ENCODE results near the gene SCFD2.
A peak's percentile ranks its signal among the peaks of the same experiment; 100 is the strongest.

The SCFD2 gene

DNA sequence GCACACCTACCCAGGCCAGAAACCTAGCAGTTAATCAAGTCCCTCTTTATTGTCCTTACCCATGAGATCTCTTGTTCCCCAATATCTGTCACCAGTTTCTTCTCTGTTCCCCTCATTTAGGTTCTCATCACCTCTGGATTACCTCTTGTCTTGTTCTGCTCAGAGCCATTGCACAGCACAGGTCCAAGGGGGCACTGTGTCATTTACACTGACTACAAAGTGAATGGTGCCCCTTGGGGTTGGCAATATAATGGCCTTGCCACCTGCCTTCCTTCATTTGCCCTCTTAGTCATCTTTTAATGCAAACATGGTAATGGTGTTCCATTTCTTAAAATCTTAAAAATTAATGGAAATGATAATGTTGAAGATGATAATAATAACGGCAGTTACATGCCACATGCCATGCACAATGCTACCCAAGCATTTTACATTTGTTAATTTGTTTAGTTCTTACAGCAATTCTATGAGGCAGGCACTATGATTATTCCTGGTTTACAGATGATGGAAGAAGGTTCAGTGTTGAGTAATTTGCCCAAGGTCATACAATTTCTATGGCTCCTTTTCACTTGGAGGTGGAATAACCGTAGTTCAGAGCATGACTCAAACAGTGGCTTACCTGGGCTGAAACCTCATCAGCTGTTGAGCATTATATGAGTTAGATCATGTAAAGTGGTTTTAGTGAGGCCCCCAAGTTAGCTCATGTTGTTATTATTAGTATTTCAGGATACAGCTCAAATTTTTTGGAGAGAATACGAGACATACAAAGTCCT is 385.9 kb downstream of the SCFD2 start:
- DNase-seq: no peak

DNA sequence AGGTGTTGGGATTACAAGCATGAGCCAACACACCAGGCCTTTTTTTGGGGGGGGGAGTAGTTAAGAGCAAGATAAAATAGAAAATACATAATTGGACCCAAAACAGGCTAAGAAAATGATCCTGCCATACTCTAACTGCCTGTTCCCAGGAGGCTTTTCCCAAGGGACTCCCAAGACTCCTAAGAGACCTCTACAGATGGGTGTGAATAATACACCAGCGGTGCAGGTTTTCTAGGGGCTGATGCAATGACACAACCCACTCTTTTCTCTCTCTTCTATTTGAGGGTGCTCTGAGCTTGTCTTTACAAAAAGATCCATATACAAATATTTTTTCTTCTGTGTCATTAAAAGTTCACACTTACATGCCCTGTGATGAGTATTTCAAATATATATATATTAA is 386.8 kb downstream of the SCFD2 start:
- DNase-seq: no peak

DNA sequence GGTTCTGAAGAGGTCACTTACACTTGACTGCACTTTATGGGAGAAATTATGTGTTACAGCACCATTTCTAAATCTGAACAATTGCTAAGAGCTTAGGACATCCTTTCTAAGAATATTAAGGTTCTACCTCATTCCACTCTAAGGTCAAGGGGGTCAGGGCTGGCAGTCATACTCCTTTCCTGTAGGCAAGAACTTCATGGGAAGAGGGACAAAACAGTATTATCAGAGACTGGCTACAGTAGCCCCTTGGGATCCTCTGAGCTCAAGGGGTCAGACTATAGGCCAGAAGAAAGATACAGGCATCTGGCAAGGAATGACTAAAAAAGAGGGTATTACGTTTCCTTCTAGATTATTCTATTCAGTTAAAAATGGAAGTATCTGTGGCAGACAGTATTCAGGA is 388.6 kb downstream of the SCFD2 start:
- no peak for DNase-seq

DNA sequence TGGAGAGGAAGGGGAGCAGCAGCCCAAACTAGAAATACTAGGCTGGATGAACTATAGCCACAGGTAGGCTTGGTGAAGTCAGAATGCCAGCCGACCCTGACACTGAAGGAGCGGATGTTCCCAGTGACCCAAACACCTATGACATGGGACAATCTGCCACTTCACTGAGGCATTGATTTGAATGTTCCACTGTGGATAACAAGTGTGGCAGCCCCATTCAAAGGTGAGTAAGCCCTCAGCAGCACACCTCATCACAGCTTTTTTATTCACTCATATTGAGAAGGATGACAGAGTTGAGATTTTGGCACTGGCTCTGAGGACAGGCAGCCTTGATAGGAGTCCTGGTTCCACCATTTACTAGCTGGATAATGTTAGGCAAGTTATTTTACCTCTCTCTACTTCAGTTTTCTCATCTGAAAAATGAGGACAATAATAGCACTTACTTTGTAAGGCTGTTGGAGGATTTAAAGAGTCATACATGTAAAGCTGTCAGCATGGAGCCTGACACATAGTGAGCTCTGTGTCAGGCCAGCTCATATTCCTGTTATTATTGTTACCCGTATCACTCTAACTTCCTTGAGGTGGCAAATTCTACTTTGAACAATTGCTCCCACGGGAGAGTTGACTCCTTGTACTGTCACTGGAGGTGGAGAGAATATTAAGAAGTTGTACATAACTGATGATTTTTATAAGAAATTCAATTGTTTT is 389.2 kb downstream of the SCFD2 start:
- DNase-seq: no peak

DNA sequence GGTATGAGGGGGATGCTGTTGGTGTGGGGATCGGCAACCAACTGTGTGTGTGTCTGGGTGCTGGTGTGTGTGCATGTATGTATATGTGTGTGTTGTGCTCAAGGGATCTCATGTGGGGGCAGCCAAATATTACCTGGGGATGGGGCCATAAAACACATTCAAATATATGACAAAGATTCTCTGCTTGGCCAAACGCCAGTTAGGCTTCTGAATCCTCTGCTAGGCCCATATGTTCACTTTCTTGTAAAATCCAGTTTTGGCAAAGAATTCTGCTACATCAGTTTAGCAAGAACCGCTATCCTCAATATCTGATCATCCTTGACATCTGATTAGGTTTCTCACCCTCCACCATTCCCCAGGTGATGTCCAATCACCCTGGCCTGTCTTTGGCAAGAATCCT is 397.2 kb downstream of the SCFD2 start:
- no peak for DNase-seq

DNA sequence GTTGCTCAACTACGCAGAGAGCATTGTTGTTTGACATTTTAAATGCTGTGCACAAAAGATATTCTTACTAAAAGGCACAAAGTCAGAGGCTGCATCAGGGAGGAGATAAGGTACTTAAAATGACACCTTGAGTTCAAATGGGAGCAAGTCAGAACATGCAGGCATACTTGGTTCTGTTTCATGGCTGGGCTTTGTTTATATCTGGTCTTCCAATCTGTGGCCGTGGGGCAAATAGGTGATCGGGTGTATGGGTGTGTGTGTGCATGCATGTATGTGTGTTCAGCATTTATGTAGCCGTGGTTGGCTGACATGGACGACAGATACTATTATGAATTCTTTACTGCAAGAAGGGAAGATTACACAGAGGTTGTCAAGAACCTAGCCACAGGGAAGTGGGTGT is 397.6 kb downstream of the SCFD2 start:
- DNase-seq: no peak

DNA sequence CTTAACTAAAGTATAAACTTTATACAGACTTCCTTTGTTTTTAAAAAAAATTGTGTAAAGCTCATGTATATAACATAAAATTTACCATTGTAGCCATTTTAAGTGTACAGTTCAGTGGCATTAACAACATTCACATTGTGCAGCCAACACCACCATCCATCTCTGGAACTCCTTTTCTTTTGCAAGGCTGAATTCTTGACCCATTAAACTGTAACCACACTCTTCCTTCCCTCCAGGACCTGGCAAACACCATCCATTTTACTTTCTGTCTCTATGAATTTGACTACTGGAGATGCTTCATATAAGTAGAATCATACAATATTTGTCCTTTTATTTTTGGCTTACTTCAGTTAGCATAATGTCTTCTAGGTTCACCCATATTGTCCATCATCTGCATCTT is 399.1 kb downstream of the SCFD2 start:
- DNase-seq: no peak

DNA sequence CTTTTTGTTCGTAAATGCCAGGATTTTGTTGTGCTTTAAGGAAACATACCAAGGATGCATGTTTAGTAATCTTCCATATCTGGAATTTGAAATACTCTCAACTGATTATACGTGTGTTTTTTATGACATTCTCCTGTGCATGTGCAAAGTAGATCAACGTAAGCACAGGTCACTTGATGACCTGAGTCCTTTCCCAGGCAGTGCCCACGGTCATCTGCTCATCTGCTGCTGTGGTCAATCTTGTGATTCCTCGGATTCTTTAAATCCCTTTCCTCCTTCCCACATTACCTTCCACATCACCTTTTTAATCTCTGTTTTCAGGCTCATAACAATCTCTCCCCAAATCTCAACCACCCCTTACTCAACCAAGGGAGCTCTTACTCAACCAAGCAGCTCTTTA is 399.7 kb downstream of the SCFD2 start:
- no peak for DNase-seq

DNA sequence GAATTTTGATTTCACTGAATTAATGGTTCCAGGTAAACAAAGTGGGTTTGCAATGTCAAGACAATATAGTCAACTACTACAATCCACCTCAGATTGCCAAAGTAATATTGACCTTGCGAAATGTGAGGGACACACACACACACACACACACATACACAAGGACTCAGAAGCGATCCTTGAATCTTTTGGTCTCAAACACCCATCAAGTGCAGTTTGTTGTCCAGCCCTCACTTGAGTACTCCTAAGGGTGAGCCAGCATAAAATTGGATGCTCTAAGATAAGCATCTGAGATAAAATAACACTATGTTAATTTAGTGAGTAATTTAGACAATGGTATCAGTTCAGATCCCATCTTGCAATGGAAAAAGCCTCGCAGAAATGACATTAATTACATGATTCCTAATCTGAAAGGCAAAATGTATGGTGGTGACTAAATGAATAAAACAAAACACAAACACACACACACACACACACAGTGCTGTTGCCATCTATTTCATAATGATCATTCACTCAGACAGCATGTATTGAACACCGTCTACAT is 401.2 kb downstream of the SCFD2 start:
- no peak for DNase-seq

DNA sequence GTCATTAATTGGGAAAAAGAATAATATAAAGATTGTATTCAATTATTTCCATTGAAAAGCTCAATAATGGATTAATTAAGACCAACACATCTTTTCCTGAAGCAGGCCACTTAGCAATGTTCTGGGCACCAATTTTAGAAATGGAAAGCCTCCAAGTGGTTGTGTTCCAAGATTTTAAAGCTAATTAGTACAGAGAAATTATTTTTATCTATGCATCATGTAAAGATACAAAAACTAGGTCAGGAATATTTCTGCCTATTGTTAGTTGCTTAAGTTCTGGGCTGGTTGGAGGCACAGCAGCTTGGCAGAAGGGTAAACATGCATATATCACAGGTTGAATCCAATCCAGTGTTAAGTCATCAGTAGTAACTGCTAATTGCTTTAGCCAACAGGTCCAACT is 401.9 kb downstream of the SCFD2 start:
- DNase-seq: no peak

DNA sequence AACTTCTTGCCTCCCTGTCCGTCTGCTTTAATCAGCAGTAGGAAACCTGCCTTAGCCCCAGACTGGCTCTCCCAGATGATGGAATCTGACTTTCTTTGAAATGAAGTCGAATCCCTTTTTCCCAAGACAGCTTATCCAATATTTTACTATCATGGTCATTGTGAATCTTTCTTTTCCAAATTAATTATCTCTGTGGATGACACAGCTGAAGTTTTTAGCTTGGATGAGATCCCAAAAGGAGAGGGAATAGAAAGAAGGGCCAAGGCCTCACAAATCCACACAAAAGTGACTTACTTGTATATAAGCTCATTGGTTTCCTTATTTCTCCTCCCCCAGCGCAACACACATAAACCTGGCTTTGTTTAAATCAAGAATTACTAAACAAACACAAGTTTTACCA is 403.1 kb downstream of the SCFD2 start:
- no peak for DNase-seq

DNA sequence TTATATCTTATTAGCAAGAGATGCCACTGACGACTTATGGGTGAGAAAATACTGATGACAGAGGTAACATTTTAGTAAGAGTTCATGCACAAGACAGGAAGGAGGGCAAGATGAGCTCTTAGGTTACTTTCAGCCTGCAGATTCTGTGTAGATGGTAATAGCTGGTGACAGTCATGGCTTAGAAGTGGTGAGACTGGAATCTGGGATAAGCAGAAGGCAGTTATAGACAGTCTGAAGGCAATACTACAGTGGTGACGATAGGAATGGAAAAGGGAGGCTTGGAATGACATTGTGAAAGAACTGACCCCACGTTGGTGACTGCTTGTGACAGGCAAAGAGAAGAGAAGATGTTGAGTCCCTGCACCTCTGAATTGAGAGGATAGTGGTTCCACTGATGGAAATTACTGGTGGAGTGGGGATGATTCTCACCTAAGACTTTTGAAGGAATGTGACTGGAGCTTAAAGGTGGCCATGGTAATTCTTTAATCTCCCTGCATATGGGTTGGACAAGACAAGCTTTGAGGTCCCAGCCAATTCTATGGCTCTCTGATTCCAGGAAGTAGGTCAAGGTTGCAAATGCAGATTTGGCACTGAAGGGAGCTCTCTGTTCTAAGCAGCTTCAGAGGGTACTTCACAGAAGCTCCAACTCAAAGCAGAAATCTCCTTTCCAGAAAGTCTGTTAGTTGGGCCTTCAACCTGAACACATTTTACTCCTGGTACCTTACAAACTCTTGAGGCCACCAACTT is 404.0 kb downstream of the SCFD2 start:
- no peak for DNase-seq

DNA sequence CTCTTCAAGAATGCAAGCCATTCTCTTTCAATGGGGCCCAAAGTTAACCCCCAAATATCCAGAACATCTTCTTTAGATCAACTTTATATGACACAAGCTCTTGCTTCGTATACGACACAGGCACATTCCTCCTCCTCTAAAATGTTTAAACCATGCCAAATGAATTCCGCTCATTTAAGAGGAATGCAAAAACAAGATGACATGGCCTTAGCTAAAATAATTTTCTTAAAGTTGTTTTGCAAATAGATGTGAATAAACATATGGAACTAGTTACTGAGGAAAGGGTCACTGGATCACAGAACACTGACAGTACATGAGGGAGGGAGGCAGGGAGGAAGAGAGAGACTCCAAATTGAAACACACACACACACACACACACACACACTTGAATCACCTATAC is 406.3 kb downstream of the SCFD2 start:
- DNase-seq: peak; percentile 63

DNA sequence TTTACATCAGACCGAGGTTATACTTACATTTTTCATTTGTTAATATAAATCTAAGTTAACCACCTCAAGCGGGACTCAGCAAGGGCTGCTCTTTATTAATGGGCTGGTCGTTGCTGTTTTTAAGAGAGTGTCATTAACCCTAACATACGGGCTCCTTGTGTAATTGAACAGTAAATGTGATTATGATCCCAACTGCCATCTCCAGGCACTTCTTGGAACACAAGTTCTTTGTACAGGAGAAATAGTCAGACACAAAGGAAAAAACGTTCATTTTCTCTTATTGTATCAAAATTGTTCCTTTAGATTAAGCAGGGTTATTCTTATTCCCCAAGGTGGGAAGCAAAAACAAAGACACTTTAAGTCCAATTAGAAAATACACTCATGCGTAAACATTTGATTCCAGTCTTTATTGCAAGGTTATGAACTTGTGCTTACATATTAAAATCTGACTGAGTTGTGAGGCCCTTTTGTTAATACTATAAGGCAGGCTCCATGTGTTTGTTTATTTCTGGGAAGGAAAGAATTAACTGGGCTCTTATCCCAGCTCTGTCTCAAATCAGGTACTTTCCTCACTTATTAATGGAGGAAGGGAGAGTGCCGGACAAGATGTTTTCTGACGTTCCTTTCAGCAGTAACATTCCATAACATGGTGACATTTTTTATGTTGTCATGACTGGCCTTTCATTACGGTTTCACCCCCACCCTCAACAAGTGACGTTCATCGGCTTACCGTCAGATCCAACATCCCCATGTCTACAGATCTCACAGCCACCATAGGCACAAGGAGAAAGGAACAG is 407.8 kb downstream of the SCFD2 start:
- DNase-seq: peak; percentile 88

DNA sequence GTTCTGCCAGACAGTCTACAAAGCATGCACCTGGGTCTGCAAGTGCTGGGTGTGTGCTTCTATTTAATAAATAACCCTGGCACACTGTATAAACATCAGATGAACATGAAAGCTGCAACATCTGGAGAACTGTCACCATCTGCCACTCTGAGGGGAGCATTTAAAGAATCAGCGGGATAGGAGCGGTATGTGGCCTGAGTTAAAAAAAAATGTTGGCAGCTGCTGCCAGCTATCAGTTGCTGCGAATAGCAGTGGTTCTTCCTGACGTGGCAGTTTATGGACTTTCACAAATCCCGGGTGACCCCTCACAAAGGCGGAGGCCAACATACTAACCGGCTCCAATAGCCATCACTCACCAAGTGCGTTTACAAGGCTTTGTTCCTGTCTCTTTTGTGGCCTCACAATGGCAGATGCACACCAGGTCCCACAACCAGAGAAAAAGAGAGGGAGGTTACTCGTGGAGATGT is 408.6 kb downstream of the SCFD2 start:
- DNase-seq: peak; percentile 92

DNA sequence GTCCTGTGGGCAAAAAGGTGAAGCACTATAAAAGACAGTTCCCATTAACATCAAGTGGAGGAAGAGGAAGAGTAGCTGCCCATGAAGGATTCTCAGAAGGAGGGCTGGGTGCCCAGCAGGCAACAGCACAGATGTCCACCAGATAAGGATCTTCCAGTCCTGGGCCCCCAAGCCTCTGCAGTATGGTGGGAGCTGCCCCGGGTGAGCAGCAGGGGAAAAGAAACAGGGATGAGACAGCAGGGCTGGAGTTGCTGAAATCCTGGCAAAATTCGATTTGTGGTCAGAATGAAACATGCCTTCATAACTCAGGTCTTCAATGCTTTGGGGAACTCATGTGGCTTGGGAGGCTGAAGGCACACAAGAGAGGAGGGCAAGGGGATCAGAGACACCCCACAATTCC is 409.2 kb downstream of the SCFD2 start:
- DNase-seq: no peak

DNA sequence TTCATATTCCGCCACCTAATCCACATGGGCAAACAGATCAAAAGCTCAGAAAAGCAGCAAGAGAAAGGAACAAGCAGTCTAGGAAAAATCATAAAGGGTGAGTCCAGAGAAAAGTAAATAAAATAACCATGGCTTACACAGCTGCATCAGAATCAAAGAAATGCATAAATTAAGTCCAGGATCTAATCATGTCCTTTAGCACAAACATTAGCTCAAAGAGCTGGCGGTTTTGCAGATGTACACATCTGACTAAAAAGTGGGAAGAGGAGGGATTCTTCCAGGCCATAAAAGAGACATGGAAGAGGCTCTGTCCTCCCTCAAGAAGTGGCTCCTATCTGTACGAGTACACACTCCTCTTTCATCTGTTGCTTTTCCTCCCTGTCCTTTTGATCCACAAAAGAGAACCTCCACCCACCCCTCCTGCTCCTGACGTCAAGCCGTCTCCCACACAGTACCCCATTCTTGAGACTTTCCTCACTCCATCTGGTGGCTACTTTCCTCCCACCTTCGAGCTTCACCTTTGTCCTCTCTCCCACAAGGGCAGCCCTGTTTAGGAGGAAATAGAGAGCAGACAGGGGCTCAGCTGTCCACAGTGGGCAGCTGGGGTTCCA is 411.2 kb downstream of the SCFD2 start:
- no peak for DNase-seq

DNA sequence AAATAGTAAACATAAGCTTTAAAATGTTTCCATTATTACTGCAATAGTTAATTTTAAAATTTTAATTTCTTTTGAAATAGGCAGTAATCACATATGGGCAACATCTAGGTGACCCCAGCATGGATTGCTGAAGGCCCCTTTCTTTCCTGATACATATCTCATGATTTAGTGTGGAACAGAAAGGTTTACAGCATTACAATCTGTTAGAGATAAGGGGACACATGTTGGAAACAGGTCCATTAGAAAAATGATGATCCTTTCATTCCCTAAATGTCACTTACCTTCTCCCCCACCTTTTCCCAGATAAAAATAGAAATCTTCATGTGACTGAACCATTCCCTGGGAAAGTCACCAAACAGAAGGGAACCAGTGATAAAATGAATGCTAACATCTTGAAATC is 413.3 kb downstream of the SCFD2 start:
- no peak for DNase-seq

DNA sequence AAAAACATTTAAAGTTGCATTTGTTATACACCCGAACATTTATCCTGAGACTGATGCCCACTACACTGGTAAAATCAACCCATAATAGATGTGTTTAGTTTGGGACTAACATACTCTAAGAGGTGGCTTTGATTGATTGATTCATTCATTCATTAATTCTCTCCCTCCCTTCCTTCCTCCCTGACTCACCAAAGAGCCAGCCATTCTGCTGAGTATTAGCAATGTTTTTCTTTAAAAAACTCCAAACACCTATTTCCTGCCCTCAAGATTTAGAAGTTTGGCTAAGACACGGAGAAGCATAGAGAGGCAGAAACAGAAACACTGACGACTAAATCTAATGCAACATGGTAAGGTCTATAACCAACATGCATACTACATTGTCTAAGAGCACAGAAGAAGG is 414.8 kb downstream of the SCFD2 start:
- DNase-seq: no peak

DNA sequence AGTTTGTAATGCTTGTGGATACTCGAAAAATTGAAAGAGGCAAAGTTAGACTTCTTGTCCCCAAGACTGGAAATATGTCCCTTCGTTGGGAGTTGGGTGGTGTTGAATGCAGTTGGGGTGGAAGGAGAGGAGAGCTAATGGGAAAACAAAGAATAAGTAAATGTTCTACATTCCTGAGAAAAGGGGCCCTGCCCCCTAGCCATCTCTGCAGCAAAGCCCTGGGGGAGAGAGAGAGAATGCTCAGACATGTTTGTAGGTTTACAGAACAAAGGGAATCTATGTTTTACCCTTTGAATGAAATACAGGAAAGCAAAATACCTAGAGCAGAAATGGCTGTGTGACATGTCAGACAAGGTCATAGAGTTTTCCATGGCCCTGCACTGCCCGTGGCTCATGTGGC is 415.6 kb downstream of the SCFD2 start:
- DNase-seq: no peak

DNA sequence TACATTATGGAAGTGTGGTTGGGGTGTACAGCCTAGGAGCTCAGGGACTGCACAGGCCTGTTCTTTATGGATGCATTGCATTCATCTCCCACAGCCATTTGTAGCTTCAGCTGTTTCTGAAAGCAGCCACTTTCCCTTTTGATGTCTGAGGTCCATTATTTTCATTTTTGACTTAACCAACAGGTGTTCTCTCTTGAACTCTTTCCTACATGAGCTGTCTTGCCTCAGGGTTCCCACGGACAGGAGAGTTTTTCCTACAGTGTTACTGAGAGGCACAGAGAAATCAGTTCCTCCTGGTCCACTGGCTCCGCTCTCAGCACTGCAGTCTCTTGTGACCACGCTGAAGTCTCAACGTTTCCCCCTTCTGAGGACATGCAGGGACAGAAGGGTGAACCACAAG is 416.5 kb downstream of the SCFD2 start:
- DNase-seq: no peak

DNA sequence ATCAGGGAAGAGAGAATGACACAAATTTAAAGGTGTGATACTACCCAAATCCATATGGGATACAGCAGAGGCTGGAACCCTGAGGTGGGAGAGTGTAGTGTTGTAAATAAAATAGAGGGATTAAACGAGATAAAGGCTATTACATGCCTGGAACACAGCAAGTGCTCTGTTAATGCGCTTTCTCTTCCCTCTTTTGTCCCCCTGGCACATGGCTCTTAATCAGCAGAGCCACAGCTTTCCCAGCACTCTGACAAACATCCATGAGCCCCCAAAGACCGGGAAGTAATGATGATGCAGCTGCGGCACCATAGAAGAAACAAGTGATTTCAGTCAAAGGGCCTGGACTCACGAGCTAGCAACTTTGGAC is 417.8 kb downstream of the SCFD2 start:
- DNase-seq: peak; percentile 62
